Keratinocyte (primary cell): ENCODE results near the gene CSGALNACT2. TPM values are rescaled to one million over a fixed set of nuclear protein-coding genes. Genes with fewer than 3 reads are reported as not detected.

Experiments used
- DNase-seq: peaks from one replicate; pipeline ENCODE4 v3.0.0-alpha.2; 2011; ENCODE audit warnings: low read depth, missing footprints, low spot score
- FAIRE-seq: peaks from 2 replicates; lab custom pipeline; 2011; peaks lifted over from hg19 to GRCh38; lab: Jason Lieb, UNC
- H2AFZ ChIP-seq: 2 replicates; pipeline ENCODE4 v1.6.0; 2012; ENCODE audit warnings: low read length, control low read depth, inconsistent platforms; ENCODE audit not compliant: control insufficient read depth
- H3K27ac ChIP-seq: 2 replicates; pipeline ENCODE4 v1.5.1; 2011; ENCODE audit warnings: low read length; ENCODE audit not compliant: control insufficient read depth, insufficient read depth
- H3K27me3 ChIP-seq: 3 replicates; pipeline ENCODE4 v1.6.0; 2011; ENCODE audit warnings: low read length; ENCODE audit not compliant: control insufficient read depth, insufficient read depth; ENCODE audit errors: extremely low read depth
- H3K36me3 ChIP-seq, 2 experiments: 2 replicates in 1 of 2; 3 replicates in 1 of 2; pipeline ENCODE4 v1.5.1; 2011; ENCODE audit warnings: low read length in 2 of 2, mild to moderate bottlenecking in 1 of 2; ENCODE audit not compliant: control insufficient read depth in 2 of 2, insufficient read depth in 2 of 2; ENCODE audit errors: extremely low read depth in 1 of 2
- H3K4me1 ChIP-seq: 3 replicates; pipeline ENCODE4 v1.5.1; 2011; ENCODE audit warnings: low read length; ENCODE audit not compliant: control insufficient read depth, insufficient read depth; ENCODE audit errors: extremely low read depth
- H3K4me2 ChIP-seq: 3 replicates; pipeline ENCODE4 v1.6.0; 2011; ENCODE audit warnings: low read depth, low read length; ENCODE audit not compliant: control insufficient read depth, insufficient read depth; ENCODE audit errors: extremely low read depth
- H3K4me3 ChIP-seq, 3 experiments: fragments of 200-600 bp in 1 of 3; sonication (generic) in 1 of 3; 2 replicates in 2 of 3; 3 replicates in 1 of 3; pipeline ENCODE4 v1.5.1; 2011 to 2016; ENCODE audit warnings: low read length in 3 of 3, mild to moderate bottlenecking in 3 of 3, control low read depth in 2 of 3, inconsistent platforms in 1 of 3, low read depth in 1 of 3, mixed read lengths in 1 of 3, mixed run types in 1 of 3, moderate library complexity in 1 of 3; ENCODE audit not compliant: control insufficient read depth in 2 of 3, insufficient read depth in 2 of 3; ENCODE audit errors: extremely low read depth in 1 of 3
- H3K79me2 ChIP-seq: 2 replicates; pipeline ENCODE4 v1.6.0; 2012; ENCODE audit warnings: low read length; ENCODE audit not compliant: control insufficient read depth, insufficient read depth
- H3K9ac ChIP-seq: 3 replicates; pipeline ENCODE4 v1.6.0; 2011; ENCODE audit warnings: low read length; ENCODE audit not compliant: control insufficient read depth, insufficient read depth; ENCODE audit errors: extremely low read depth
- H3K9me1 ChIP-seq: 3 replicates; pipeline ENCODE4 v1.6.0; 2011; ENCODE audit warnings: low read length; ENCODE audit not compliant: control insufficient read depth, insufficient read depth; ENCODE audit errors: extremely low read depth
- H3K9me3 ChIP-seq: 2 replicates; pipeline ENCODE4 v1.5.1; 2012; ENCODE audit warnings: low read depth, low read length; ENCODE audit not compliant: control insufficient read depth
- H4K20me1 ChIP-seq: 3 replicates; pipeline ENCODE4 v1.6.0; 2011; ENCODE audit warnings: low read length; ENCODE audit not compliant: control insufficient read depth, insufficient read depth; ENCODE audit errors: extremely low read depth
- CTCF ChIP-seq, 3 experiments: IDR thresholded peaks in 1 of 3; conservative IDR thresholded peaks in 1 of 3; optimal IDR thresholded peaks in 1 of 3; 2 replicates in 2 of 3; 3 replicates in 1 of 3; pipeline versions ENCODE3 to v1.5.1; 2011; ENCODE audit warnings: low read length in 3 of 3, mild to moderate bottlenecking in 3 of 3, moderate library complexity in 2 of 3, control low read depth in 1 of 3, inconsistent platforms in 1 of 3; ENCODE audit not compliant: insufficient read depth in 2 of 3; ENCODE audit errors: extremely low read depth in 1 of 3
- EZH2 ChIP-seq: IDR thresholded peaks from one replicate; pipeline ENCODE4 v1.6.1; 2012; ENCODE audit warnings: inconsistent platforms, mild to moderate bottlenecking, low read length, moderate library complexity
- dilution Hi-C: fragments of 300-500 bp; cut with MboI; formaldehyde crosslinking; loops from one replicate; pipeline ENCODE4 v1.7.0; 2020; ENCODE audit warnings: low sequenced_read_pairs; ENCODE audit not compliant: extremely low pct_ligation_motif_present
- polyA plus RNA-seq, 5 experiments: library from polyadenylated mRNA; depleted of rRNA in 3 of 5; stranded (reverse) in 3 of 5; stranded (forward) in 1 of 5; unstranded in 1 of 5; fragments of >200 nt; gene quantifications; 1 replicate in 1 of 5; 2 replicates in 3 of 5; 3 replicates in 1 of 5; pipeline versions ENCODE4 v1.2.1 to v1.2.3, GENCODE V29; 2011 to 2012; ENCODE audit warnings: missing spikeins in 2 of 5, low read depth in 1 of 5, low replicate concordance in 1 of 5

The CSGALNACT2 gene
- polyA plus RNA-seq, 1 donor (not counting 4 experiments of a cell fraction or from before 2014, with no cell fraction given) = 19.7 TPM

- TF ChIP-seq CTCF (optimal IDR thresholded peaks at IDR 0.05 in 1 of 3, IDR thresholded peaks at IDR 0.05 in 1 of 3, conservative IDR thresholded peaks at IDR 0.05 in 1 of 3; ENCODE audit: extremely low read depth in 1 of 3, insufficient read depth in 2 of 3, low read length in 3 of 3) (no peak), EZH2 (no peak)
- Histone ChIP-seq H3K27ac (no peak overlapping the region), H3K4me2 (no peak overlapping the region), H3K9me1 (no peaks in the 10 kb centered on the region), H2AFZ (no peak overlapping the region), H3K4me1 (peaks cover 13% of the 10 kb centered on the region), H4K20me1 (no peaks in the 10 kb centered on the region), H3K9ac (no peak overlapping the region), H3K27me3 (no peaks in the 10 kb centered on the region), H3K9me3 (no peaks in the 10 kb centered on the region), H3K79me2 (no peaks in the 10 kb centered on the region), H3K36me3 (no peaks in the 10 kb centered on the region), H3K4me3 (no peak overlapping the region)
- FAIRE-seq (no peak), DNase-seq (no peak)
- dilution Hi-C loops = no loop called here
These were observed 23.3 kb upstream of the CSGALNACT2 start for GRCh38 chr10:43114743-43115611.

- H3K79me2 ChIP-seq = no peaks in the 10 kb centered on the region
- no peaks in the 10 kb centered on the region for H3K36me3 ChIP-seq
- H3K27me3 ChIP-seq = no peaks in the 10 kb centered on the region
- peaks cover 2% of the 10 kb centered on the region for H3K4me1 ChIP-seq
- no peak overlapping the region for H3K4me3 ChIP-seq
- no peaks in the 10 kb centered on the region for H3K9me3 ChIP-seq
- no peaks in the 10 kb centered on the region for H4K20me1 ChIP-seq
- DNase-seq (no peak), FAIRE-seq (no peak)
- no peak overlapping the region for H3K27ac ChIP-seq
- no peak for TF ChIP-seq CTCF (optimal IDR thresholded peaks at IDR 0.05 in 1 of 3, IDR thresholded peaks at IDR 0.05 in 1 of 3, conservative IDR thresholded peaks at IDR 0.05 in 1 of 3; ENCODE audit: extremely low read depth in 1 of 3, insufficient read depth in 2 of 3, low read length in 3 of 3)
- TF ChIP-seq EZH2 = no peak
- no peaks in the 10 kb centered on the region for H3K9me1 ChIP-seq
- no peak overlapping the region for H3K9ac ChIP-seq
- H2AFZ ChIP-seq = no peak overlapping the region
- dilution Hi-C loops = no loop called here
- H3K4me2 ChIP-seq = no peak overlapping the region
These were observed 22.2 kb upstream of the CSGALNACT2 start for GRCh38 chr10:43115881-43116595.
